NCI-H345 (cell line): ENCODE data around the gene MED6.

Experiments
- DNase-seq: peaks from one replicate; lab custom pipeline; 2025; lab: John Stamatoyannopoulos, UW

MED6 gene

DNA sequence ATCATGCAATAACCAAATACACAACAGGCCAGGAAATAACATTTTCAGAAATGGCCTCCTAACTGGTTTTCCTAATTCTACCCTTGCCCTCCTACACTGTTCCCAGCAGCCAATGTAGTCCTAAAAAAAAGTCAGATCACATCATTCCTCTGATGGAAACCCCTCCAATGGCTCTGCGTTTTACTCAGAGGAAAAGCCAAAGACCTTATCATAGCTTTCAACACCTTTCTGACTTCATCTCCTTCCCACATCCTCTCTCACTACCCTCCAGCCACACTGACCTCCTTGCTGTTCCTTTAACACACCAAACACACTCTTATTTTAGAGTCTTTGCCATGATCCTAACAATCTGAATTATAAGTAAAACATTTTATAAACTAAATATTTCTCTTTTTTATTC, 1.1 kb downstream of the MED6 start:
- no peak for DNase-seq

DNA sequence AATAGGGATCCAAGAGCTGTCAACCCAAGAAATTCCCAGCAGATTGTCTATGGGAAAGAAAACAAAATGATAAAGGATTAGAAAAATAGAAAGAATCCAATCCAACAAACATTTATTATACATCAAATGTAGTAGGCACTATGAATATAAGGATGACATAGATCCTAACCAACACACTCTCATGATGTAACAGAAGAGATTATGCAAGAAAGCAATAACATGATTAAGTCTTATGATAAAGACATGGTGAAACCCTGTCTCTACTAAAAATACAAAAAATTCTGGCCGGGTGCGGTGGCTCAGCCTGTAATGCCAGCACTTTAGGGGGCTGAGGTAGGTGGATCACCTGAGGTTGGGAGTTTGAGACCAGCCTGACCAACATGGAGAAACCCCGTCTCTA, 2.7 kb downstream of the MED6 start:
- no peak for DNase-seq

DNA sequence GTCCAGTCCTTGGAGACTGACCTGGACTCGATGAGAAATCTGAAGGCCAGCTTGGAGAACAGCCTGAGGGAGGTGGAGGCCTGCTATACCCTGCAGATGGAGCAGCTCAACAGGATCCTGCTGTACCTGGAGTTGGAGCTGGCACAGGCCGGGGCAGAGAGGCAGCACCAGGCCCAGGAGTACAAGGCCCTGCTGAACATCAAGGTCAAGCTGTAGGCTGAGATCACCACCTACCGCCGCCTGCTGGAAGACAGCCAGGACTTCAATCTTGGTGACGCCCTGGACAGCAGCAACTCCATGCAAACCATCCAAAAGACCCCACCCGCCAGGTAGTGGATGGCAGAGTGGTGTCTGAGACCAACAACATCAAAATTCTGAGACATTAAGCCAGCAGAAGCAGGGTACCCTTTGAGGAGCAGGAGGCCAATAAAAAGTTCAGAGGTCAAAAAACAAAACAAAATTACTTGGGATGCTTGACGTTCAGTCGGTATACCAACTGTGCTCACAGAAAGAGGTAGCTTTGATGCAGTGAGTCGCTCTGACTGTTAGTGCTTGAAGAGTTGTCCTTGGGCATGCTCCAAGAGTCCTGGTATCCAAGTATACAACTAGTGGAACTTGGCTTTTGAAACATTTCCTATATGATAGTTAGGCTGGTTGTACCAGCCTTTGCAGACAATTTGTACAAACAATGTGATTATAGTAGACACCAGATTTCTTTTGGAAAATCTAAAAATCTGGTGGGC, 4.8 kb downstream of the MED6 start:
- DNase-seq, result no peak

- DNase-seq, result no peak
These were observed 6.0 kb downstream of the MED6 start for GRCh38 chr14:70594461-70594860.

DNA sequence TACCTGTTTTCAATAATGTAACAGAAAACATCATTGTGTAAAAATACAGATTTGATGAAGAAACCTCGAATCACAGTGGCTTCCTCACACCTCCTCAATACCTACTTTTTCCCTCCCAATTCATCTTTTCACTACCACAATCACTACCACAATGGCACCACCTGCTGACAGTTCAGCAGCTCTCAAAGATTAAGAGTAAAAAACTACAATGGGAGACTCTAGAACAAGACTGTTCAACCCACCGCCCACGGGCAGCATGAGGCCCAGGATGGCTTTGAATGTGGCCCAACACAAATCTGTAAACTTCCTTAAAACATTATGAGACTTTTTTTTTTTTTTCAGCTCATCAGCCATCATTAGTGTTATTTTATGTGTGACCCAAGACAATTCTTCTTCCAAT, 15.2 kb downstream of the MED6 start:
- no peak for DNase-seq

GRCh38 chr14:70576891-70577290, 23.6 kb downstream of the MED6 start:
- no peak for DNase-seq

- no peak for DNase-seq
These were observed 27.4 kb downstream of the MED6 start for GRCh38 chr14:70573050-70573449.

DNA sequence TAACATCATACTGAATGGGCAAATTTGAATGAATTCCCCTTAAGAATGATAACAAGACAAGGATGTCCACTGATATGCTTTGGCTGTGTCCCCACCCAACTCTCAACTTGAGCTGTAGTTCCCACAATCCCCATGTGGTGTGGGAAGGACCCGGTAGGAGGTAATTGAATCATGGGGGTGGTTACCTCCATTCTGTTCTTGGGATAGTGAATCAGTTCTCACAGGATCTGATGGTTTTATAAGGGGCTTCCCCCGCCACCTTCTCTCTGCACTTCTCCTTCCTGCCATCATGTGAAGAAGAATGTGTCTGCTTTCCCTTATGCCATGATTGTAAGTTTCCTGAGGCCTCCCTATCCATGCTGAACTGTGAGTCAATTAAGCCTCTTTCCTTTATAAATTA, 29.3 kb downstream of the MED6 start:
- DNase-seq, result no peak

DNA sequence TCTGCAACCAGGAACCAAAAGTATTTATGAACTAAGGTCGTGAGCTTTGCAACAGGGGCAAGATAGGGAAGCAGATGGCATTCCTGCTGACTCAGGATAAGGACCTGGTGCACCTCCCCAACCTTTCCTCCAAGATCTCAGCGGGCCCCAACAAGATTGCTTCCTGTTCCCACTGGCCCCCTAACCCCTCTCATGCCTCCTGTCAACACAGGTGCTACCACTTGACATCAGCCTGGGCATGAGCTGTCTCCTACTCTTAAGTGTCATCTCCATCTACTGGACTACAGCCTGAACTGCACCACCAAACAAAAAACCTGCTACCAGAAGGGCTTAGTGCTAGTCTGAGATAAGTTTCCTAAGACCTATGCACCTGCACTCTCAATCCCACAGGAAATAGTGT, 32.7 kb downstream of the MED6 start:
- DNase-seq, result peak; percentile 54

- no peak for DNase-seq
These were observed 36.6 kb downstream of the MED6 start for GRCh38 chr14:70563869-70564268.

DNA sequence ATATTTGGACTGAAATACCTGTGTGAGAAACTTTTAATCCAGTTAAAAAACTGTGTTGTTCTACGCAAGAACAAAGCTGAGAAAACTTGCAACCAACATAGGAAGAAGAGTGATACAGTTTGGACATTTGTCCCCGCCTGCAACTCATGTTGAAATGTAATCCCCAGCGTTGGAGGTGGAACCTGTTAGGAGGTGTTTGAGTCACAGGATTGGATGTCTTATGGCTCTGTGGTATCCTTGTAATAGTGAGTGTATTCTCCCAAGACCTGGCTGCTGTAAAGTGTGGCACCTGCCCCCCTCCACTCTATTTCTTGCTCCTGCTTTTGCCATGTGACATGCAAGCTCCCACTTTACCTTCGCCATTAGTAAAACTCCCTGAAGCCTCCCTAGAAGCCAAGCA, 37.0 kb downstream of the MED6 start:
- no peak for DNase-seq

- no peak for DNase-seq
These were observed 42.1 kb downstream of the MED6 start for GRCh38 chr14:70558356-70558755.

- no peak for DNase-seq
These were observed 44.6 kb downstream of the MED6 start for GRCh38 chr14:70555890-70556289.

GRCh38 chr14:70538087-70538486, 62.4 kb downstream of the MED6 start:
- DNase-seq, result no peak

- no peak for DNase-seq
These were observed 63.6 kb downstream of the MED6 start for GRCh38 chr14:70536830-70537229.

DNA sequence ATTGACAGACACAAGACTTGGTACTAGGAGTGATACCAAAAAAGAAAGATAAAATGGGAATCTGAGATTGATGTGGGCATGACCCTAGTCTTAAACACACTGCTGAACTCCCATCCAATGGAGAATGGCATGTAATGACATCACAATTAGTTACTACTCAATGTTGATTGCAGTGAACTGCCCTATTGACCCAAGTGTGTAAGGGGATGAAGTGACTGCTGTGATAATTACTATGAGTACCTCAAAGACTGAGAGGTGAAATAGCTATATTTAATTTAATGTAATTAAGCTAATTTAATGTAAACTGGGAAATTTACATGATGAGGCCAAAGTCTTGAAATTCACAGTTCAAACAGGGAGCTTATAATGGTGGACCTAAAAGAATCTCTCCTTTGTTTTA, 65.6 kb downstream of the MED6 start, which contains the start of gene ADAM20:
Gene ADAM20, minus strand, starts transcription at position 101 of the 400 bp plus-strand sequence. CDS start 10,247 bp downstream, outside the sequence.
- DNase-seq, result no peak
